Endothelial cell of umbilical vein (primary cell): ENCODE data around the gene SST. TPM values are rescaled to one million over a fixed set of nuclear protein-coding genes. Genes with fewer than 3 reads are reported as not detected.

Experiments
- BruUV-seq: library from RNA; stranded (reverse); fragments of 400-500 nt; replicated peaks from 2 replicates; lab custom pipeline; 2021; lab: Mats Ljungman, UMichigan
- CTCF ChIA-PET: fragments of 300-600, 350-600 bp; sonication (Branson Sonifier 250); formaldehyde crosslinking; loops from one replicate; lab custom pipeline; 2021; ENCODE audit warnings: antibody characterized with exemption, inconsistent platforms; lab: Charles Lee
- POLR2A ChIA-PET: fragments of 300-600, 350-600 bp; sonication (Branson Sonifier 250); formaldehyde crosslinking; loops from one replicate; lab custom pipeline; 2021; ENCODE audit warnings: antibody characterized with exemption, inconsistent platforms; lab: Charles Lee
- DNase-seq: peaks from one replicate; pipeline ENCODE4 v3.0.0-alpha.2; 2011; ENCODE audit warnings: low read depth, low spot score
- FAIRE-seq: peaks from 2 replicates; lab custom pipeline; 2011; peaks lifted over from hg19 to GRCh38; lab: Jason Lieb, UNC
- H2AFZ ChIP-seq: 2 replicates; pipeline ENCODE4 v1.6.0; 2012; ENCODE audit warnings: low read depth, low read length, control low read depth, inconsistent platforms
- H3K27ac ChIP-seq: 2 replicates; pipeline ENCODE4 v1.5.1; 2011; ENCODE audit warnings: low read depth, mild to moderate bottlenecking, control low read depth, low read length, moderate library complexity; ENCODE audit not compliant: insufficient read depth
- H3K27me3 ChIP-seq, 2 experiments: 2 replicates each; pipeline versions ENCODE4 v1.6.0 to v1.6.1; 2011; ENCODE audit warnings: low read length in 2 of 2, mixed read lengths in 1 of 2; ENCODE audit not compliant: control insufficient read depth in 2 of 2, insufficient read depth in 2 of 2
- H3K36me3 ChIP-seq, 2 experiments: 2 replicates in 1 of 2; 3 replicates in 1 of 2; pipeline ENCODE4 v1.5.1; 2011; ENCODE audit warnings: low read length in 2 of 2, mild to moderate bottlenecking in 1 of 2, moderate library complexity in 1 of 2; ENCODE audit not compliant: control insufficient read depth in 2 of 2, insufficient read depth in 2 of 2; ENCODE audit errors: extremely low read depth in 1 of 2
- H3K4me1 ChIP-seq: 3 replicates; pipeline ENCODE4 v1.5.1; 2011; ENCODE audit warnings: mild to moderate bottlenecking, low read length; ENCODE audit not compliant: control insufficient read depth, insufficient read depth; ENCODE audit errors: extremely low read depth
- H3K4me2 ChIP-seq: 2 replicates; pipeline ENCODE4 v1.6.1; 2011; ENCODE audit warnings: low read length, control low read depth, mixed read lengths; ENCODE audit not compliant: insufficient read depth
- H3K4me3 ChIP-seq, 3 experiments: fragments of 200-600 bp in 1 of 3; sonication (generic), shearing (Covaris generic) in 1 of 3; replicated peaks in 1 of 3; 2 replicates each; pipeline ENCODE4 v1.5.1; 2011 to 2016; ENCODE audit warnings: control low read depth in 3 of 3, low read length in 3 of 3, mild to moderate bottlenecking in 2 of 3, inconsistent platforms in 1 of 3, low read depth in 1 of 3, moderate library complexity in 1 of 3; ENCODE audit not compliant: insufficient read depth in 1 of 3
- H3K79me2 ChIP-seq: 2 replicates; pipeline ENCODE4 v1.6.0; 2012; ENCODE audit warnings: low read length, inconsistent platforms; ENCODE audit not compliant: control insufficient read depth, insufficient read depth
- H3K9ac ChIP-seq: replicated peaks from 2 replicates; pipeline ENCODE3; 2011; ENCODE audit warnings: low read length, control low read depth; ENCODE audit not compliant: insufficient read depth; ENCODE audit errors: extremely low read depth
- H3K9me1 ChIP-seq: replicated peaks from 3 replicates; pipeline ENCODE4 v1.6.0; 2011; ENCODE audit warnings: mild to moderate bottlenecking, low read length; ENCODE audit not compliant: control insufficient read depth, insufficient read depth; ENCODE audit errors: extremely low read depth
- H3K9me3 ChIP-seq: replicated peaks from 2 replicates; pipeline ENCODE4 v1.5.1; 2012; ENCODE audit warnings: low read length, inconsistent platforms; ENCODE audit not compliant: control insufficient read depth, insufficient read depth
- H4K20me1 ChIP-seq: replicated peaks from 2 replicates; pipeline ENCODE3; 2011; ENCODE audit warnings: mild to moderate bottlenecking, low read length; ENCODE audit not compliant: control insufficient read depth, insufficient read depth; ENCODE audit errors: extremely low read depth
- EZH2 ChIP-seq: IDR thresholded peaks from 2 replicates; pipeline ENCODE4 v1.6.1; 2012; ENCODE audit warnings: borderline replicate concordance, low read depth, mild to moderate bottlenecking, moderate library complexity, low read length, inconsistent platforms; ENCODE audit not compliant: severe bottlenecking
- FOS ChIP-seq: IDR thresholded peaks from 2 replicates; pipeline ENCODE4 v1.6.1; 2011; ENCODE audit warnings: mild to moderate bottlenecking, low read length, moderate library complexity, borderline replicate concordance; ENCODE audit not compliant: insufficient read depth
- GATA2 ChIP-seq: IDR thresholded peaks from 2 replicates; pipeline ENCODE4 v1.7.0; 2011; ENCODE audit warnings: low read depth, mild to moderate bottlenecking, moderate library complexity, mixed read lengths, low read length; ENCODE audit not compliant: insufficient read length, insufficient read depth
- JUN ChIP-seq: IDR thresholded peaks from 2 replicates; pipeline ENCODE4 v1.6.1; 2011; ENCODE audit warnings: borderline replicate concordance, low read depth; ENCODE audit not compliant: insufficient read length, insufficient read depth
- MYC ChIP-seq: IDR thresholded peaks from one replicate; pipeline ENCODE4 v1.6.1; 2011; ENCODE audit warnings: mild to moderate bottlenecking, low read depth, low read length
- POLR2A ChIP-seq: IDR thresholded peaks from 2 replicates; pipeline ENCODE4 v1.6.1; 2012; ENCODE audit warnings: low read depth, mild to moderate bottlenecking, control low read depth, low read length
- POLR2AphosphoS5 ChIP-seq: IDR thresholded peaks from 2 replicates; pipeline ENCODE4 v1.6.1; 2012; ENCODE audit warnings: low read depth, mild to moderate bottlenecking, control low read depth, low read length, moderate library complexity; ENCODE audit not compliant: insufficient read depth
- dilution Hi-C: fragments of 300-500 bp; cut with MboI; formaldehyde crosslinking; loops from one replicate; pipeline ENCODE4 v1.15.0; 2019; ENCODE audit warnings: low sequenced_read_pairs; ENCODE audit not compliant: extremely low pct_ligation_motif_present
- intact Hi-C: fragments of 100-400 bp; cut with micrococcal nuclease; formaldehyde crosslinking; loops from one replicate; pipeline ENCODE4 v1.10.0; 2022
- polyA plus RNA-seq, 4 experiments: library from polyadenylated mRNA; depleted of rRNA in 3 of 4; stranded (reverse) in 3 of 4; unstranded in 1 of 4; fragments of >200 nt; gene quantifications; 2 replicates each; pipeline versions ENCODE4 v1.2.1 to v1.2.3, GENCODE V29; 2011 to 2012; ENCODE audit warnings: missing spikeins in 1 of 4
- total RNA-seq: library from RNA; stranded (reverse); gene quantifications from 2 replicates; pipeline ENCODE4 v1.2.3, GENCODE V29; 2021
- TF ChIP-seq, protein P1 (sequence below), 2 donors: IDR thresholded peaks; 1 replicate in 1 of 2; 2 replicates in 1 of 2; pipeline ENCODE4 v1.5.1; 2011; ENCODE audit warnings: low read length in 2 of 2, mild to moderate bottlenecking in 2 of 2, moderate library complexity in 2 of 2, control low read depth in 1 of 2, inconsistent platforms in 1 of 2, low read depth in 1 of 2; ENCODE audit not compliant: insufficient read depth in 1 of 2; ENCODE audit errors: extremely low read depth in 1 of 2
- TF ChIP-seq, protein P2 (sequence below): IDR thresholded peaks from 2 replicates; pipeline ENCODE4 v1.6.1; 2011; ENCODE audit not compliant: insufficient read depth, insufficient read length

Gene SST
- total and polyA plus RNA-seq, 2 donors (not counting 3 experiments of a cell fraction or from before 2014, with no cell fraction given): not detected

DNA sequence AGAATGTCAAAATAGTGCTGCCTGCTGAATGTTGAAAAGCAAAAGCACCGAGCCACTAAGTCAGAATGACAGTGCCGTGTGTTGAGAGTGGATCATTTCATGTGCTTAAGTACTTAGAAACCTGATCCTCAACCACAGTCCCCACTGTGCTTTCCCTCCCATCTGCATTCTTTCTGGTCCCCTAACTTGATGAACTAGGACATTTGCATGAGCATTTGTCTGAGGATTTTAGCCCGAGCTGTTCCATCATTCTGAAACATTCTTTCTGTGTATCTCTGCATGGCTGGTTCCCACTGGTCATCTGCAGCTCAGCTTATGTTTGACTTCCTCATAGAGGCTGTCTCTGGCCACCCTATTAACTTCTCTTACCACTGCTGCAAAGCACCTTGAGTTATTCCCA, 42.0 kb downstream of the SST start:
- H3K9me1 ChIP-seq: no peaks in the 10 kb centered on the region
- ChIA-PET POLR2A (no interaction called here), CTCF (no interaction called here)
- BruUV-seq: no TSS peak
- intact Hi-C loops (no loop called here), dilution Hi-C loops (no loop called here)
- H3K36me3 ChIP-seq: no peaks in the 10 kb centered on the region
- FAIRE-seq (no peak), DNase-seq (no peak)
- H3K4me1 ChIP-seq: no peaks in the 10 kb centered on the region
- H3K27ac ChIP-seq: no peak overlapping the region
- no peak overlapping the region for H2AFZ ChIP-seq
- no peaks in the 10 kb centered on the region for H3K79me2 ChIP-seq
- H3K9ac ChIP-seq: no peak overlapping the region
- no peak overlapping the region for H3K4me3 ChIP-seq
- H4K20me1 ChIP-seq: no peaks in the 10 kb centered on the region
- no peak for TF ChIP-seq FOS
- TF ChIP-seq GATA2: no peak
- TF ChIP-seq, protein P1, sequence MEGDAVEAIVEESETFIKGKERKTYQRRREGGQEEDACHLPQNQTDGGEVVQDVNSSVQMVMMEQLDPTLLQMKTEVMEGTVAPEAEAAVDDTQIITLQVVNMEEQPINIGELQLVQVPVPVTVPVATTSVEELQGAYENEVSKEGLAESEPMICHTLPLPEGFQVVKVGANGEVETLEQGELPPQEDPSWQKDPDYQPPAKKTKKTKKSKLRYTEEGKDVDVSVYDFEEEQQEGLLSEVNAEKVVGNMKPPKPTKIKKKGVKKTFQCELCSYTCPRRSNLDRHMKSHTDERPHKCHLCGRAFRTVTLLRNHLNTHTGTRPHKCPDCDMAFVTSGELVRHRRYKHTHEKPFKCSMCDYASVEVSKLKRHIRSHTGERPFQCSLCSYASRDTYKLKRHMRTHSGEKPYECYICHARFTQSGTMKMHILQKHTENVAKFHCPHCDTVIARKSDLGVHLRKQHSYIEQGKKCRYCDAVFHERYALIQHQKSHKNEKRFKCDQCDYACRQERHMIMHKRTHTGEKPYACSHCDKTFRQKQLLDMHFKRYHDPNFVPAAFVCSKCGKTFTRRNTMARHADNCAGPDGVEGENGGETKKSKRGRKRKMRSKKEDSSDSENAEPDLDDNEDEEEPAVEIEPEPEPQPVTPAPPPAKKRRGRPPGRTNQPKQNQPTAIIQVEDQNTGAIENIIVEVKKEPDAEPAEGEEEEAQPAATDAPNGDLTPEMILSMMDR (IDR thresholded peaks at IDR 0.05; ENCODE audit: extremely low read depth in 1 of 2, insufficient read depth in 1 of 2, low read depth in 1 of 2, low read length in 2 of 2): no peak
- TF ChIP-seq MYC: no peak
- TF ChIP-seq JUN: no peak
- no peak for TF ChIP-seq EZH2
- TF ChIP-seq POLR2A: no peak
- no peak for TF ChIP-seq POLR2AphosphoS5
- TF ChIP-seq, protein P2, sequence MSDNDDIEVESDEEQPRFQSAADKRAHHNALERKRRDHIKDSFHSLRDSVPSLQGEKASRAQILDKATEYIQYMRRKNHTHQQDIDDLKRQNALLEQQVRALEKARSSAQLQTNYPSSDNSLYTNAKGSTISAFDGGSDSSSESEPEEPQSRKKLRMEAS: no peak
- no peaks in the 10 kb centered on the region for H3K27me3 ChIP-seq
- H3K4me2 ChIP-seq: no peak overlapping the region
- H3K9me3 ChIP-seq: no peaks in the 10 kb centered on the region
